HFFc6 (cell line): ENCODE measurements around the gene PPT1. TPM values are rescaled to one million over a fixed set of nuclear protein-coding genes. Genes with fewer than 3 reads are reported as not detected.

Source experiments
- DNase-seq: peaks from one replicate; pipeline ENCODE4 v3.0.0-alpha.2; 2018
- H3K27ac Mint-ChIP-seq: 2 replicates; pipeline ENCODE4 v1.8.0; 2020; ENCODE audit warnings: mild to moderate bottlenecking, mixed read lengths
- H3K27me3 Mint-ChIP-seq: 2 replicates; pipeline ENCODE4 v1.8.0; 2021; ENCODE audit warnings: mild to moderate bottlenecking, moderate library complexity, mixed read lengths; ENCODE audit not compliant: insufficient read depth
- H3K36me3 Mint-ChIP-seq: 2 replicates; pipeline ENCODE4 v1.8.0; 2021; ENCODE audit warnings: low read depth, mixed read lengths
- H3K4me1 Mint-ChIP-seq: 2 replicates; pipeline ENCODE4 v1.8.0; 2020; ENCODE audit warnings: low read depth, mixed read lengths
- H3K4me3 Mint-ChIP-seq: 2 replicates; pipeline ENCODE4 v1.8.0; 2020; ENCODE audit warnings: mild to moderate bottlenecking, moderate library complexity, mixed read lengths
- H3K9me3 Mint-ChIP-seq: 2 replicates; pipeline ENCODE4 v1.8.0; 2020; ENCODE audit warnings: mild to moderate bottlenecking, mixed read lengths
- CTCF ChIP-seq: fragments of 200-600 bp; sonication (generic); IDR thresholded peaks from 2 replicates; pipeline ENCODE4 v1.5.0; 2021; ENCODE audit warnings: antibody characterized with exemption, mild to moderate bottlenecking
- long read RNA-seq: library from polyadenylated mRNA; unstranded; transcript quantifications from one replicate; pipeline ENCODE4 v2.0.0, GENCODE V29; 2019
- total RNA-seq, 6 experiments: library from RNA; stranded (reverse); fragmentation: NEBNext Ultra II Directional; extraction: Animal tissue kit (Norgen Biotek cat#: 25700); gene quantifications; 2 replicates in 1 of 6; 3 replicates in 5 of 6; pipeline ENCODE4 v1.2.3, GENCODE V29; 2021

PPT1 gene
- total RNA-seq, result 10 to 100 TPM; 73.1 to 88.8 (median 82.5) TPM
- long read RNA-seq, full-length matches to known transcripts, result 133 of 167 reads
- long read RNA-seq, partial matches to known transcripts, result 4 of 167 reads
- long read RNA-seq, other reads (novel, unspliced or antisense), result 30 of 167 reads

- TF ChIP-seq CTCF, result peak; percentile 48
- Mint-ChIP-seq H3K4me1 (peaks cover 44% of the 10 kb centered on the region), H3K9me3 (peaks cover 9% of the 10 kb centered on the region), H3K36me3 (peaks cover 10% of the 10 kb centered on the region), H3K27ac (peak within 1 kb of the TSS; percentile 83), H3K27me3 (peaks cover 4% of the 10 kb centered on the region), H3K4me3 (peak within 1 kb of the TSS; percentile 94)
- peak; percentile 47 for DNase-seq
These were observed at the start of gene PPT1 for GRCh38 chr1:40096977-40097782. Gene PPT1, minus strand, starts transcription at chr1:40097252. Its CDS starts 14 bp downstream, at chr1:40097238.

- H3K4me3 Mint-ChIP-seq, result no peak overlapping the region
- peak; percentile 91 for TF ChIP-seq CTCF
- H3K27me3 Mint-ChIP-seq, result peaks cover 19% of the 10 kb centered on the region
- H3K4me1 Mint-ChIP-seq, result peaks cover 40% of the 10 kb centered on the region
- peak; percentile 62 for DNase-seq
- peaks cover 5% of the 10 kb centered on the region for H3K9me3 Mint-ChIP-seq
- no peak overlapping the region for H3K27ac Mint-ChIP-seq
- peaks cover 6% of the 10 kb centered on the region for H3K36me3 Mint-ChIP-seq
These were observed 47.0 kb upstream of the PPT1 start for GRCh38 chr1:40143891-40144575.

- no peak for TF ChIP-seq CTCF
- no peak overlapping the region; the same call in 1 of the 2 replicates for H3K4me3 Mint-ChIP-seq
- DNase-seq, result peak; percentile 19
- peaks cover 6% of the 10 kb centered on the region for H3K36me3 Mint-ChIP-seq
- peaks cover 43% of the 10 kb centered on the region for H3K4me1 Mint-ChIP-seq
- no peak overlapping the region for H3K27ac Mint-ChIP-seq
- H3K9me3 Mint-ChIP-seq, result peaks cover 5% of the 10 kb centered on the region
- H3K27me3 Mint-ChIP-seq, result peaks cover 18% of the 10 kb centered on the region
These were observed 45.0 kb upstream of the PPT1 start for GRCh38 chr1:40141878-40142535.

- Mint-ChIP-seq H3K27me3 (peaks cover 13% of the 10 kb centered on the region), H3K36me3 (peaks cover 6% of the 10 kb centered on the region), H3K27ac (peak overlapping the region; percentile 52), H3K9me3 (peaks cover 5% of the 10 kb centered on the region), H3K4me3 (peak overlapping the region; percentile 56), H3K4me1 (peaks cover 43% of the 10 kb centered on the region)
- DNase-seq, result peak; percentile 35
- TF ChIP-seq CTCF, result no peak
These were observed 43.3 kb upstream of the PPT1 start for GRCh38 chr1:40140211-40140973.

DNA sequence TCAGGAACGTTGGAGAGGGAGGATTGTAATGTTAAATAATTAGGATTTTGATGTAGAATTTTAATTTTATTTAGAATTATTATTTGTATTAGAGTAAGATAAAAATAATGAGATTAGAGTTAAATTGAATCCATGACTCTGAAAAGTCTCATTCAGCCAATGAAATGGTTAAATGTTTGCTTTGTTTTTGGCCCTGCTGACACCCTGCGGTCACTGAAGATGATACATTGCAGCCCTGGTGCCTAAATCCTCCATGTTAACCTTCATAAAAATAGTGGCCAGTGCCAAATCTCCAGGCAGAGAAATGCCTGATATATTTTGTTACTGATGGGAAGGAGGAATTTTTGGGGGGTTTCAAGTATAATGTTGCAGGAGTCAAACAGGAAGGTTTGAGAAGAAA is 36.8 kb upstream of the PPT1 start:
- Mint-ChIP-seq H3K27me3 (peaks cover 12% of the 10 kb centered on the region), H3K27ac (no peak overlapping the region), H3K36me3 (no peaks in the 10 kb centered on the region), H3K9me3 (no peaks in the 10 kb centered on the region; the same call in 1 of the 2 replicates), H3K4me3 (no peak overlapping the region), H3K4me1 (peaks cover 22% of the 10 kb centered on the region)
- no peak for TF ChIP-seq CTCF
- DNase-seq, result no peak
